LoVo (cell line): ENCODE measurements around the gene ANP32B.

ENCODE experiments used
- DNase-seq: peaks from one replicate; pipeline ENCODE4 v3.0.0-alpha.2; 2016; ENCODE audit warnings: low spot score

ANP32B gene

DNA sequence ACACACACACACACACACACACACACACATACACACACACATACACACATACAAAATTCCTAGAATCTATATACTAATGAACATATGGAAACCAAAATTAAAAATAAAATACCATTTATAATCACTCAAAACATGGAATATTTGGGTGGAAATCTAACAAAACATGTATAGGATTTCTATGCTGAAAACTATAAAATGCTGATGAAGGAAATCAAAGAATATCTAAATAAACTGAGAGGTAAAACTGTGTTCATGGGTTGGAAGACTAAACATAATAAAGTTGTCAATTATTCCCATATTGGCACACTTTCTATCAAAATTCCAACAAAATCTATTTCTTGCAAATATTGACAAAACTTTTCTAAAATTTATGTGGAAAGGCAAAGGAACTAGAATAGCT lies 48.0 kb downstream of the ANP32B start:
- no peak for DNase-seq

- no peak for DNase-seq
Observed at GRCh38 chr9:98031935-98032334, 48.8 kb downstream of the ANP32B start.

GRCh38 chr9:98034593-98035546 lies 51.7 kb downstream of the ANP32B start:
- DNase-seq: peak; percentile 68

DNA sequence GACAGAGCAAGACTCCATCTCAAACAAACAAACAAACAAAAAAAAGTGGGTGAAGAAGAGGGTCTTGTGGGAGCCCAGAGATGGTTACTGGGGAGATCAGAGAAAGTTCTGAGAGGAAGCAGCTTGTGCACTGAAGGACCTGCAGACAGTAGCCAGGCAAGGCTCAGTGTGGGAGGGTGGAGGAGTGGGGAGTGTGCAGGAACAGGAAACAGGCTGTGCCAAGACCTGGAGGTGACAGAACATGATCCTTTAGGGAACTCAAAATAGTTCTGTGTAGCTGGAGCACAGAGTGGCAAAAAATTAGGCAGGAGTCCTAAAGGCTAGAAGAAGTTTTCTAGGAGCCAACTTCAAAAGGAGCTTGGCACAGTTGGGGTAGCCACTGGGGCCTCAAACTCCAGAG lies 54.2 kb downstream of the ANP32B start:
- DNase-seq: no peak

DNA sequence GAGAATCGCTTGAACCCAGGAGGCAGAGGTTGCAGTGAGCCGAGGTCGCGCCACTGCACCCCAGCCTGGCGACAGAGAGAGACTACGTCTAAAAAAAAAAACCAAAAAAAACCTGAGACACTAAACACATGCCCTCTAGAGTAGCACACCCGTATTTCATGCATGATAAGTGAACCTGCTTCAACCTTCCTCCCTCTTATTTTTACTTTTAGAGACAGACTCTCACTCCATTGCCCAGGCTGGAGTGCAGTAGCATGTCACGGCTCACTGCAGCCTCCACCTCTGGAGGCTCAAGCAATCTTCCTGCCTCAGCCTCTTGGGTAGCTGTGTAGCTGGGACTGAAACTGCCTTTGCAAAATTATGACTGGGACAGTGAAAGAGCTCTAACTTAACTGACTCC lies 55.8 kb downstream of the ANP32B start:
- DNase-seq: no peak

GRCh38 chr9:98039607-98040017 lies 56.5 kb downstream of the ANP32B start:
- DNase-seq: no peak

- no peak for DNase-seq
Observed at GRCh38 chr9:98040212-98040611, 57.1 kb downstream of the ANP32B start.

GRCh38 chr9:98043915-98044314 lies 60.8 kb downstream of the ANP32B start:
- no peak for DNase-seq

- peak; percentile 82 for DNase-seq
Observed at GRCh38 chr9:98045234-98046179, 62.4 kb downstream of the ANP32B start.

GRCh38 chr9:98046180-98046543 lies 63.0 kb downstream of the ANP32B start:
- DNase-seq: no peak

DNA sequence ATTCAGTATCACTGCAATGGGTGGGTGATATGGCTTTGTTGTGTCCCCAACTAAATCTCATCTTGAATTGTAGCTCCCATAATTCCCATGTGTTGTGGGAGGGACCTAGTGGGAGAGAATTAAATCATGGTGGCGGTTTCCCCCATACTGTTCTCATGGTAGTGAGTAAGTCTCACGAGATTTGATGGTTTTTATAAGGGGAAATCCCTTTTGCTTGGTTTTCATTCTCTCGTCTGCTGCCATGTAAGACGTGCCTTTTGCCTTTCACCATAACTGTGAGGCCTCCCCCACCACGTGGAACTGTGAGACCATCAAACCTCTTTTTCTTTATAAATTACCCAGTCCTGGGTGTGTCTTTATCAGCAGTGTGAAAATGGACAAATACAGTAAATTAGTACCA lies 63.9 kb downstream of the ANP32B start:
- DNase-seq: no peak

DNA sequence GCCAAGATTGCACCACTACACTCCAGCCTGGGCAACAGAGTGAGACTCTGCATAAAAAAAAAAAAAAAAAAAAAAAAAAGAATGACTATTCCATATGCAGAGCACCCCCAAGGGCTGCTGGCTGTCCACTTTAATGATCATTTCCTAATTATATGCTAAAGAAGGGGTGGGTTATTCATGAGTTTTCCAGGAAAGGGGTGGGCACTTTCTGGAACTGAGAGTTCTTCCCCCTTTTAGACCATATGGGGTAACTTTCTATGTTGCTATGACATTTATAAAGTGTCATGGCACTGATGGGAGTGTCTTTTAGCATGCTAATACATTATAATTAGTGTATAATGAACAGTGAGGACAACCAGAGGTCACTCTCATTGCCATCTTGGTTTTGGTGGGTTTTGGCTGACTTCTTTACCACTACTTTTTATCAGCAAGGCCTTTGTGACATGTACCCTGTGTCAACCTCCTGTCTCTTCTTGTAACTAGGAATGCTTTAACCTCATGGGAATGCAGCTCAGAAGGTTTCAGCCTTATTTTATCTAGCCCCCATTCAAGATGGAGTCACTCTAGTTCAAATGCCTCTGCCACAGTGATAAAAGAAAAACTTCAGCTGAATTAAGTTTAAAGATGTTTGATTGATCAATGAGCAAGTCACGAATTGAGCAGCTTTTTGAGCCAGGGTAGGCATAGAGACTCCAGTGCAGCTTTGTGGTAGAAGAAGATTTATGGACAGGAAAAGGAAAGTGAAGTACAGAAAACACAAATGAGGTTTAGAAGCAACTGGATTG lies 66.3 kb downstream of the ANP32B start:
- DNase-seq: no peak

DNA sequence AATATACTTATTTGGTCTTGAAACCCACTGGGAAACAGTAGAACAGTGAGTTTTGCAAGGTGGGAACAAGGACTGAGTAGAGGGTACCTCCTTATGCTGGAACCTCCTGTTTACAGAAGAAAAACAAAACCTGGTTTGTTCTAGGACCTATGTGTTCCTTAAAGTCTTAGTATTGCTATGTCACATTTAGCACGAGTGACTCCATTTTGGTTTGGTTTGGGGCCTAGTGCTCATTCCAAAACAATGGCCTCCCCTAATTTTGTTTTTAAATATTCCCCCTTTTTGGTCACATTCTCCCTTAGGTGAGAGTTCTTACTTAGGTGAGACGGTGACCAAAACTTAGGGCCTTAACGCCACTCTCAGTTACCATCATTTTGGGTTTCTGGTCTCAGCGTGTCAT lies 67.2 kb downstream of the ANP32B start:
- DNase-seq: no peak

GRCh38 chr9:98054376-98054951 lies 71.3 kb downstream of the ANP32B start:
- no peak for DNase-seq

GRCh38 chr9:98056269-98057137 lies 73.4 kb downstream of the ANP32B start, which contains the start of gene NANS:
Gene NANS (plus strand): TSS chr9:98056732. CDS start chr9:98056809, 77 bp downstream.
- peak; percentile 94 for DNase-seq

DNA sequence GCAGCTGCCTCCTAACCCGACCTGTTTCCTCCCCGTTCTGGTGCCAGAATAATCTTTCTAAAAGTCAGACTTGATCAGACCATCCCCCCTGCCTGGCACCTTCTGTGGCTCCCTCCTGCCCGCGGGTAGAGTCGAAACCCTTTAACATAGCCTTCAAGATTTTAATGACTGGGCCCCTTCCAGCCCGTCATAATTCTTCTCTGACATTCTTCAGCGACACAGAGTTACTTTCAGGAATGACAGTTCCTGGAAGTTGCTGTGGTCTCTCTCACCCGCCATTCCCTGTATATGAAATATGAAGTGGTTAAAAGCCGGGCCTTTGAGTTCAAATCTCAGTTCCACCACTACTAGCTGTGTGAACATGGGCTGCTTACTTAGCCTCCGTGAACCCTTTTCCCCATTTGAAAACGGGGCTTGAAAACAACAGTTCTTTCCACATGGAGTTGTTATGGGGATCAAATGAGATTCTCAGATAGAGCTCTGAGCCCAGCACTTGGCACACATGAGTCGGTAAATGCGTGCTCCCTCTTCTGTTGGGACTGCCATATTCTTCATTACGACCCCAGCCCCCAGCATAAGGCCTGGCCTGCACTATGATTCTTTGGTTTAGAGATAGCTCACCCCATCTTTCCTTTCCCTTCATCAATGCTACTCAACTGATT lies 74.1 kb downstream of the ANP32B start:
- DNase-seq: no peak

DNA sequence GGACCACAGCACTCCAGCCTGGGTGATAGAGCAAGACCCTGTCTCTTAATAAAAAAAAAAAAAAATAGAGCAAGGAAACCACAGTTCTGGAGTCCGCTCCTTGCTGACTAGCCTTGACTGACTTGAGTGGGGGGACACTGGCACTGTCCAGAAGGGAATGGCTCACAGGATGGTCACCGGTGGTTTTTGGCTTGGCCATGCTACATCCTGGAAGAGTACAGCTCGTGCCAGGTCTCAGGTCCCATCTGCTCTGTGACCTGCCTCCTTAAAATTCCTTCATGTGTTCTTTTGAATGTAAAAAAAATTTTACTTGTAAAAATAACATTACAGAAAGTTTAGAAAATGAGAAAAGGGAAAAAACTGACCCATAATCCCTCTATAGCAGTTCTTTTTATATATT lies 79.0 kb downstream of the ANP32B start:
- DNase-seq: no peak

DNA sequence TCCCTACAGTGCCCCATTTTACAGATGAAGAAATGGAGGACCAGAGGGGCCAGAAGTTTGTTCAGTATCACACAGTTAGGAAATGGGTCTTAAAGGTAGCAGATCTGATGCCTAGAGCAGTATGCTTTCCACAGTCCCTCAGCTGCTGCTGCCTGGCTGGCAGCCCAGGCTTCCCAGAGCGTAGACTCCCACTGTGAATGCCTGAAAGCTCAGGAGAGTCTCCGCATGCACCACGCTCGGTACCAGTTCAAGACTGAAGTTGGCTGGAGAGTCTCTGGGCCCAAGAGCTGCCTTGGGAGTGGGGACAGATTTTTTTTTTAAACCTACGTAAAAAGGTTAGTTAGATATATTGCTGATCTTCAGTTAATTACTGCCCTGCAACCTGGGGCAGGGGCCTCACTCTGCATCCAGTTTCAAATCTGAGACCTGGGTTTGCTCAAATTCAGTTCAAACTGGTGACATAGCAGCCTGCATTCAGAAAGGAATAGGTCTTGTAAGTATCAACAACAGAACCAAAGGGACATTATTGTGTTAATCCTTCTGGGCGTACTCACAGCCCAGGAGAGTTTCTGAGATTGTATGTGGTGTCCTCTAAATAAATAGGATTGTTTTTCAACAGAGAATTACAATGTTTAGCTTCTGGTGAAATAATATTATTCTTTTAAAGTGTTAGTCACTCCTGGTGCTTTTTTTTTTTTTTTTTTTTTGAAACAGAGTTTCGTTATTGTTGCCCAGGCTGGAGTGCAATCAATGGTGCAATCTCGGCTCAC lies 81.7 kb downstream of the ANP32B start:
- no peak for DNase-seq
